GM12878 (cell line): Measurements from ENCODE around the gene CAMK1.

Source experiments
- CTCF ChIP-seq, 3 experiments: IDR thresholded peaks in 2 of 3; conservative IDR thresholded peaks in 1 of 3; 2 replicates each; pipeline ENCODE4 v1.5.1; 2011; ENCODE audit warnings: low read depth in 3 of 3, low read length in 3 of 3, mild to moderate bottlenecking in 3 of 3, control low read depth in 2 of 3, moderate library complexity in 2 of 3, inconsistent platforms in 1 of 3, mixed read lengths in 1 of 3; ENCODE audit not compliant: control insufficient read depth in 2 of 3, insufficient read depth in 1 of 3; ENCODE audit errors: extremely low read depth in 1 of 3
- POLR2A ChIP-seq: IDR thresholded peaks from 2 replicates; pipeline ENCODE4 v1.6.1; 2011; ENCODE audit warnings: low read depth, mild to moderate bottlenecking, low read length
- TARDBP ChIP-seq: IDR thresholded peaks from 2 replicates; pipeline ENCODE4 v1.6.1; 2016; ENCODE audit warnings: borderline replicate concordance

GRCh38 chr3:9781978-9782603 is 12.3 kb upstream of the CAMK1 start:
- TF ChIP-seq POLR2A: no peak
- TF ChIP-seq TARDBP: no peak
- TF ChIP-seq CTCF (IDR thresholded peaks at IDR 0.05 in 2 of 3, conservative IDR thresholded peaks at IDR 0.05 in 1 of 3; ENCODE audit: control insufficient read depth in 2 of 3, extremely low read depth in 1 of 3, insufficient read depth in 1 of 3, low read depth in 3 of 3, low read length in 3 of 3): no peak
